GM23248 (cell line): ENCODE data around the gene SETD7. TPM values are rescaled to one million over a fixed set of nuclear protein-coding genes. Genes with fewer than 3 reads are reported as not detected.

Source experiments
- DNase-seq: peaks from one replicate; pipeline ENCODE4 v3.0.0-alpha.2; 2015
- H2AFZ ChIP-seq: fragments of 200-600 bp; sonication (generic); 2 replicates; pipeline ENCODE4 v1.6.1; 2016; ENCODE audit warnings: antibody characterized with exemption
- H3F3A ChIP-seq: fragments of 200-600 bp; sonication (generic); 2 replicates; pipeline ENCODE4 v1.6.1; 2016; ENCODE audit warnings: mild to moderate bottlenecking, antibody characterized with exemption, mixed run types; ENCODE audit not compliant: insufficient read depth
- H3K27ac ChIP-seq: fragments of 200-600 bp; sonication (generic); 2 replicates; pipeline ENCODE4 v1.5.1; 2016; ENCODE audit warnings: mild to moderate bottlenecking
- H3K27me3 ChIP-seq: fragments of 200-600 bp; sonication (generic); replicated peaks from 2 replicates; pipeline ENCODE4 v1.6.1; 2016; ENCODE audit warnings: mild to moderate bottlenecking; ENCODE audit not compliant: insufficient read depth
- H3K36me3 ChIP-seq: fragments of 200-600 bp; sonication (generic); 2 replicates; pipeline ENCODE4 v1.6.1; 2016; ENCODE audit warnings: low read depth, mild to moderate bottlenecking
- H3K4me1 ChIP-seq: fragments of 200-600 bp; sonication (generic); 2 replicates; pipeline ENCODE4 v1.6.1; 2016; ENCODE audit warnings: mild to moderate bottlenecking; ENCODE audit not compliant: insufficient read depth
- H3K4me2 ChIP-seq: fragments of 200-600 bp; sonication (generic); one replicate; pipeline ENCODE4 v1.6.1; 2016; ENCODE audit warnings: mild to moderate bottlenecking; ENCODE audit not compliant: unreplicated experiment
- H3K4me3 ChIP-seq: fragments of 200-600 bp; sonication (generic); 2 replicates; pipeline ENCODE4 v1.5.1; 2016; ENCODE audit warnings: mild to moderate bottlenecking
- H3K79me2 ChIP-seq: fragments of 200-600 bp; sonication (generic); 2 replicates; pipeline ENCODE4 v1.6.1; 2016; ENCODE audit warnings: mild to moderate bottlenecking; ENCODE audit not compliant: insufficient read depth
- H3K9ac ChIP-seq: fragments of 200-600 bp; sonication (generic); 2 replicates; pipeline ENCODE4 v1.6.1; 2016; ENCODE audit warnings: mild to moderate bottlenecking
- H3K9me2 ChIP-seq: fragments of 200-600 bp; sonication (generic); 2 replicates; pipeline ENCODE4 v1.6.1; 2016; ENCODE audit warnings: mixed run types, mild to moderate bottlenecking, moderate library complexity; ENCODE audit not compliant: insufficient read depth
- H3K9me3 ChIP-seq: fragments of 200-600 bp; sonication (generic); one replicate; pipeline ENCODE4 v1.6.1; 2017; ENCODE audit warnings: low read depth
- H4K20me1 ChIP-seq: fragments of 200-600 bp; sonication (generic); 2 replicates; pipeline ENCODE4 v1.6.0; 2016; ENCODE audit not compliant: insufficient read depth
- EZH2 ChIP-seq: fragments of 200-600 bp; sonication (generic); IDR thresholded peaks from 2 replicates; pipeline ENCODE4 v1.6.1; 2018; ENCODE audit warnings: antibody characterized with exemption, mild to moderate bottlenecking; ENCODE audit not compliant: insufficient read depth, poor library complexity, severe bottlenecking
- EZH2phosphoT487 ChIP-seq: fragments of 200-600 bp; sonication (generic); IDR thresholded peaks from 2 replicates; pipeline ENCODE4 v1.6.1; 2018; ENCODE audit warnings: antibody characterized with exemption, moderate library complexity, mild to moderate bottlenecking, low read depth; ENCODE audit not compliant: insufficient read depth
- WGBS, 2 experiments: methylation state at CpG; one replicate each; pipeline ENCODE4 v1.1.6; 2015 to 2017; ENCODE audit warnings: low lambda C conversion rate in 2 of 2, low coverage in 1 of 2; ENCODE audit errors: missing lambda C conversion rate in 2 of 2; 5-methylcytosine and 5-hydroxymethylcytosine counted together
- in situ Hi-C: fragments of 300-500 bp; cut with MboI; formaldehyde crosslinking; loops from 2 replicates; pipeline ENCODE4 v1.15.0; 2020
- polyA plus RNA-seq: library from polyadenylated mRNA; unstranded; fragments of >200 nt; fragmentation: Nextera tagmentation; extraction: Ambion mirVana; gene quantifications from 2 replicates; pipeline ENCODE4 v1.2.1, GENCODE V29; 2016
- total RNA-seq: library from RNA; depleted of rRNA; stranded (reverse); fragments of >200 nt; shearing (Covaris generic); gene quantifications from 2 replicates; pipeline ENCODE4 v1.2.3, GENCODE V29; 2014

SETD7 gene
- total and polyA plus RNA-seq, 2 experiments from 2014 or later: 34.0 to 82.5 TPM

DNA sequence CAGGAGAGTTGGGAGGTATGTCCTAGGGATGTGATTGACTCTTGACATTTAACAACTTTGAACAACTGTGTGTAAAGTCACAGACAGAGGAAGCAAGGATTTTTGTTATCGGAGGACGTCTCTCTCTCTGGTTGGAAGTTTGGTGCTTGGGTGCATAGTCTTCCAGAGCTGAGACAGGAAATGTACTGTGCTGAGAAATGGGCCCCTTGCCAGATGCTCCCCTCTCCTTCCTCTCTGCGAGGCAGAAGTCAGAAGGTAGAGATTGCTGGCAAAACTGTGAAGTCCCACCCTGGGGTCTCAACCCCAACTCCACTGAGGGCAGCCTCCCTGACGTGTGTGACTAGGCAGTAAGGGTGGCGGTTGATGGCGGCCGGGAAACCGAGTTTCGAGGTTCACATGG, 49.2 kb downstream of the SETD7 start:
- in situ Hi-C loops: no loop called here
- 93 to 94% methylated on average over 9 of the region's 9 CpGs for WGBS, 2 experiments
- no peak overlapping the region for H2AFZ ChIP-seq
- no peaks in the 10 kb centered on the region for H4K20me1 ChIP-seq
- no peak overlapping the region for H3K9ac ChIP-seq
- H3K36me3 ChIP-seq: peaks cover 28% of the 10 kb centered on the region
- no peak overlapping the region for H3K4me2 ChIP-seq
- H3K27me3 ChIP-seq: no peaks in the 10 kb centered on the region
- H3K9me2 ChIP-seq: no peaks in the 10 kb centered on the region
- no peak for DNase-seq
- no peaks in the 10 kb centered on the region for H3K9me3 ChIP-seq
- no peak for TF ChIP-seq EZH2phosphoT487
- no peak for TF ChIP-seq EZH2
- H3K27ac ChIP-seq: no peak overlapping the region
- H3K4me3 ChIP-seq: no peak overlapping the region
- 0 out of 2 replicates have a peak, but pooled peaks cover 6% of the 10 kb centered on the region for H3K4me1 ChIP-seq
- no peaks in the 10 kb centered on the region for H3F3A ChIP-seq
- H3K79me2 ChIP-seq: no peaks in the 10 kb centered on the region

DNA sequence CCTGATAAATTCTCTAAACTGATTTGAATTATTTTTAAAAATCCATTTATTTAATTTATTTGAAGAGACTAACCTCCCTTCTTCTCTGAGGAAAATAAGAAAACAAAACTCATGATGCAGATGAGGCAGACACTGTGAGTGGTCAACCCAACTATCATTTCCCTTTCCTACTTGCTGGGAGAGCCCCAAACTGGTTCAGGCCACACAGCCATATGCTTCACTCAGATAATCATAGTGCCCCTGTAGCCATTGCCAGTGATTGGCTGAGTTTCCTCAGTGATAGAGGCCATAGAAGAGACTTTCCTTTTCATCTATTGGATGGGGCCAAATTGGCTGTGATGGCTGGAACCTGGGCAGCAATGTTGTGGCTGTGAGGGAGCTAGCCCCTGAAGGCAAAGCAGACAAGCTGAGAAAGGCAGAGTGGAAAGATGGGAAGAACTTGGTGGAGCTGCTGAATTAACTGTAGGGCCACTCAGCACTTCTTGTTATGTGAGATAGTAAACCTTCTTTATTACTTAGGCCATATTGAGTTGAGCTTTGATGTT, 52.3 kb downstream of the SETD7 start:
- H3K79me2 ChIP-seq: no peaks in the 10 kb centered on the region
- peaks cover 3% of the 10 kb centered on the region for H3K36me3 ChIP-seq
- no peaks in the 10 kb centered on the region for H3K9me3 ChIP-seq
- no peaks in the 10 kb centered on the region for H4K20me1 ChIP-seq
- H2AFZ ChIP-seq: no peak overlapping the region
- no peaks in the 10 kb centered on the region for H3K9me2 ChIP-seq
- in situ Hi-C loops: no loop called here
- H3K4me1 ChIP-seq: 0 out of 2 replicates have a peak, but pooled peaks cover 8% of the 10 kb centered on the region
- H3K4me3 ChIP-seq: no peak overlapping the region
- TF ChIP-seq EZH2 (no peak), EZH2phosphoT487 (no peak)
- DNase-seq: no peak
- H3K4me2 ChIP-seq: no peak overlapping the region
- H3F3A ChIP-seq: no peaks in the 10 kb centered on the region
- H3K9ac ChIP-seq: no peak overlapping the region
- H3K27me3 ChIP-seq: no peaks in the 10 kb centered on the region
- no peak overlapping the region for H3K27ac ChIP-seq

DNA sequence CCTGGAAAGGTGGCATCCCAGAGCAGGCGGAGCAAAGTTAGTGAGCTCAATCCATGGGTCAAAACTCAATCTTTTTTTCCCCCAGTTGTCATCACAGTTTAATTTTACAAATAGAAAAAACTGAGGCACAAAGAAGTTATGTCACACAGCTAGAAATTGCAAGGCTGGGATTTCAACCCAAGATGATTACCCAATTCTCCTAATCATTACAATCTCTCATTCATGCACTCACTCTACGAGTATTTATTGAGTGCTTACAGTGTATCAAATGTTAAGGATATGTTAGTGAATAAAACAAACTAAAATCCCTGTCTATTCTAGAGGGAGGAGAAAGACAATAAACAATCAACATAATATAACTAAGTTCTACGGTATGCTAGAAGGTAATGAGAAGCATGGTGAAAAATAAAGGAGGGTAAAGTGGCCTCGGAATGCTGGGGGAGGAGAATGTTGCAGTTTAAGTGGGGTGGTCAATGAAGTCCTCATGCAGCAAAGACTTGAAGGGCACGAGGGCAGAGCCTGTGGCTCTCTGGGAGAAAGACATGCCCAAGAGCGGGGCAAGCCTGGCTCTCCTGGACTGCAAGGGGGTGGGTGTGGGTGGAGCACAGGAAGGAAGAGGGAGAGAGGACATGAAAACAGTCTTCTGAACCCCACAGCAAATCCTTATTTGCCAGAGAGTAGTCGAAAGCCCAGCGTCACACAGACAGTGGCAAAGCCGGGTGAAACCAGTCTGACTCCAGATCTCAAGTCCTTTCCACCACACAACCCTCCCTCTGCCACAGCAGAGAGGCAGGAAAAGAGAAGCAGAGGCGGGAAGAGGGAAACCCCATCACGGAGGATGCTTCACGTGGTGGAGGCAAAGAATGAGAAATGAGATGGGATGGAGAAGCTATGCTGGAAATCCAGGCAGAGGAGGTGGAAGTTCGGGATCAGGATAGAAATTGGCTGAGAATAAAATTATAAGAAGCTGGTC, 53.8 kb downstream of the SETD7 start:
- Histone ChIP-seq H3K27me3 (no peaks in the 10 kb centered on the region), H3K27ac (no peak overlapping the region), H3K9ac (no peak overlapping the region), H3K4me3 (no peak overlapping the region), H3K4me1 (0 out of 2 replicates have a peak, but pooled peaks cover 8% of the 10 kb centered on the region), H3K79me2 (no peaks in the 10 kb centered on the region), H3K4me2 (no peak overlapping the region), H3K9me2 (no peaks in the 10 kb centered on the region), H3F3A (no peaks in the 10 kb centered on the region), H3K36me3 (peaks cover 3% of the 10 kb centered on the region), H3K9me3 (no peaks in the 10 kb centered on the region), H2AFZ (no peak overlapping the region), H4K20me1 (no peaks in the 10 kb centered on the region)
- WGBS, 2 experiments: 54% methylated on average over 13 of the region's 13 CpGs
- in situ Hi-C loops: no loop called here
- no peak for TF ChIP-seq EZH2phosphoT487
- no peak for TF ChIP-seq EZH2
- peak; percentile 23 for DNase-seq

DNA sequence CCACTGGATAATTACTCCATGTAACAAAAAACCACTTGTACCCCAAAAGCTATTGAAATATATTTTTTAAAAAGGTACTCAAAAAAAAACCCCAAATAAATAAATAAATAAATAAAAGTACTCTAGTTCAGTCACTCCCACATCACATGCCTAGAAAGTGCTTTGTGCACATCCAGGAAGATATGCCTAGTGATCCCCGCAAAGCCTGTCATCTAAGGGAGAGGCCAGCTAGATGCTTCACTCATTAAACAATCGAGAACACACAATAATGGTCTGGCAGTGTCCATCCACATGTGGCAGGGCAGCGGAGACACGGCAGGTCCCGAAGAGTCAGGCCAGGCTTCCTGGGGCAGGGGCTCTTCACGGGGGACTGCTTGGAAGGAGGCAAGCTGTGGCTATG, 54.5 kb downstream of the SETD7 start:
- in situ Hi-C loops: no loop called here

More for the DNA sequence above, 54.5 kb downstream of the SETD7 start:
- Histone ChIP-seq H3K27ac (no peak overlapping the region), H3K9ac (no peak overlapping the region), H3K4me3 (no peak overlapping the region), H4K20me1 (no peaks in the 10 kb centered on the region), H3K4me1 (0 out of 2 replicates have a peak, but pooled peaks cover 8% of the 10 kb centered on the region), H2AFZ (no peak overlapping the region), H3K27me3 (no peaks in the 10 kb centered on the region), H3K4me2 (no peak overlapping the region), H3K9me3 (no peaks in the 10 kb centered on the region), H3K79me2 (no peaks in the 10 kb centered on the region), H3K9me2 (no peaks in the 10 kb centered on the region), H3K36me3 (peaks cover 2% of the 10 kb centered on the region), H3F3A (no peaks in the 10 kb centered on the region)
- TF ChIP-seq EZH2phosphoT487 (no peak), EZH2 (no peak)
- WGBS, 2 experiments: 43 to 45% methylated on average over 6 of the region's 6 CpGs
- peak; percentile 26 for DNase-seq
